Peyer's patch (tissue), 4 donors: Measurements from ENCODE around the gene GPR31.

Experiments used
- POLR2A ChIP-seq, 2 donors: fragments of 450-650 bp; IDR thresholded peaks; one replicate each; pipeline ENCODE4 v1.5.1; 2017; ENCODE audit warnings: antibody characterized with exemption in 2 of 2, mild to moderate bottlenecking in 2 of 2, moderate library complexity in 2 of 2
- TF ChIP-seq, protein P1 (sequence below), 6 experiments: fragments of 450-650 bp in 4 of 6; fragments of 200-600 bp in 2 of 6; sonication (generic) in 1 of 6; IDR thresholded peaks; one replicate each; pipeline ENCODE4 v1.5.1; 2017 to 2019; ENCODE audit warnings: antibody characterized with exemption in 6 of 6, mild to moderate bottlenecking in 3 of 6, moderate library complexity in 1 of 6

DNA sequence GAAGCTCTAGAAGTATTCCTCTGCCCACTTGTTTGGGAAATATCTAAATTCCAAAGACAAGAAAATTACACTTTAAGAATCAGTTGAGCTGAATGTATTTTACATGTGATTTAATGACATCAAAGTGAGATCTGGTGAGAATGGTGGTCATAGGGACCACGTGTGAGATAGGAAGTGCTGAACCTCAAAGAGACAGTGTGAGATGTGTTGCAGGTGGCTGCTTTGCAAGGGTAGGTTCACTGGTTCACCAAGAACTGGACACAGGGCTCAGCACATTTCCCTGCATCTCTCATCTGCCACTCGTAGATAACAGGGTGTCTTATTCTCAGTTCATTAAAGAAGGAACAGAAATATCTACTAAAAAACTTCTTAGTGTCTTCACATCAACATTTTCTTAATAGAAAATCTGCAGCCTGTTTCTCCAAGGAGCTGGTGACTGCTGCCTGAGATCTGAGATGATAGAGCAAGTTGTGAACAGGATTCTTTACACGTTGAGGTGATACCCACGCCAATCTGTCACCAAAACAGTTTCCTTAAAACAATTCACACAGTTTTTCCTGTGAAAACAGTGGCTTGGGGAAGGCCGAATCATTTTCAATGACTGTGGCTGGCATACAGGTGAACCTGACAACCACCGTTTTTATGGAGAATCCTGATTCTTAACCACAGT, 27.6 kb downstream of the GPR31 start:
- TF ChIP-seq, protein P1, sequence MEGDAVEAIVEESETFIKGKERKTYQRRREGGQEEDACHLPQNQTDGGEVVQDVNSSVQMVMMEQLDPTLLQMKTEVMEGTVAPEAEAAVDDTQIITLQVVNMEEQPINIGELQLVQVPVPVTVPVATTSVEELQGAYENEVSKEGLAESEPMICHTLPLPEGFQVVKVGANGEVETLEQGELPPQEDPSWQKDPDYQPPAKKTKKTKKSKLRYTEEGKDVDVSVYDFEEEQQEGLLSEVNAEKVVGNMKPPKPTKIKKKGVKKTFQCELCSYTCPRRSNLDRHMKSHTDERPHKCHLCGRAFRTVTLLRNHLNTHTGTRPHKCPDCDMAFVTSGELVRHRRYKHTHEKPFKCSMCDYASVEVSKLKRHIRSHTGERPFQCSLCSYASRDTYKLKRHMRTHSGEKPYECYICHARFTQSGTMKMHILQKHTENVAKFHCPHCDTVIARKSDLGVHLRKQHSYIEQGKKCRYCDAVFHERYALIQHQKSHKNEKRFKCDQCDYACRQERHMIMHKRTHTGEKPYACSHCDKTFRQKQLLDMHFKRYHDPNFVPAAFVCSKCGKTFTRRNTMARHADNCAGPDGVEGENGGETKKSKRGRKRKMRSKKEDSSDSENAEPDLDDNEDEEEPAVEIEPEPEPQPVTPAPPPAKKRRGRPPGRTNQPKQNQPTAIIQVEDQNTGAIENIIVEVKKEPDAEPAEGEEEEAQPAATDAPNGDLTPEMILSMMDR (IDR thresholded peaks at IDR 0.05) = no peak
- no peak for TF ChIP-seq POLR2A (IDR thresholded peaks at IDR 0.05)
